GM12878 (cell line): ENCODE measurements around the gene BPTF. TPM values are rescaled to one million over a fixed set of nuclear protein-coding genes. Genes with fewer than 3 reads are reported as not detected.

ENCODE experiments used
- ASH2L ChIP-seq: fragments of 300-600, 200-600 bp; sonication (generic); IDR thresholded peaks from 2 replicates; pipeline ENCODE4 v1.6.1; 2017; ENCODE audit warnings: low read depth, mild to moderate bottlenecking, borderline replicate concordance
- ATF7 ChIP-seq: fragments of 450-650 bp; IDR thresholded peaks from 2 replicates; pipeline ENCODE4 v1.6.1; 2016; ENCODE audit warnings: low read depth, mild to moderate bottlenecking
- BACH1 ChIP-seq: fragments of 450-650 bp; IDR thresholded peaks from 2 replicates; pipeline ENCODE4 v1.6.1; 2017; ENCODE audit warnings: mild to moderate bottlenecking, borderline replicate concordance
- DPF2 ChIP-seq: fragments of 450-650 bp; IDR thresholded peaks from 2 replicates; pipeline ENCODE4 v1.6.1; 2017; ENCODE audit warnings: mild to moderate bottlenecking
- EED ChIP-seq: sonication (generic); IDR thresholded peaks from 2 replicates; pipeline ENCODE4 v1.6.1; 2016; ENCODE audit warnings: antibody characterized with exemption, low read depth
- EZH2 ChIP-seq: IDR thresholded peaks from 2 replicates; pipeline ENCODE4 v1.6.1; 2012; ENCODE audit warnings: low read depth, mild to moderate bottlenecking, control low read depth, inconsistent platforms, low read length, borderline replicate concordance; ENCODE audit not compliant: control insufficient read depth
- FOXM1 ChIP-seq: IDR thresholded peaks from 2 replicates; pipeline ENCODE4 v1.6.1; 2012; ENCODE audit warnings: low read depth, mild to moderate bottlenecking, inconsistent platforms, low read length, moderate library complexity
- HDGF ChIP-seq: fragments of 450-650 bp; IDR thresholded peaks from 2 replicates; pipeline ENCODE4 v1.6.1; 2016; ENCODE audit warnings: antibody characterized with exemption
- NR2F1 ChIP-seq: fragments of 450-650 bp; conservative IDR thresholded peaks from 2 replicates; pipeline ENCODE4 v1.6.1; 2017; ENCODE audit warnings: mild to moderate bottlenecking
- POLR2AphosphoS5 ChIP-seq: IDR thresholded peaks from 2 replicates; pipeline ENCODE4 v1.6.1; 2011; ENCODE audit warnings: mild to moderate bottlenecking, low read length, inconsistent platforms
- POU2F2 ChIP-seq: IDR thresholded peaks from 3 replicates; pipeline ENCODE4 v1.6.1; 2011; ENCODE audit warnings: low read depth, mild to moderate bottlenecking, low read length, borderline replicate concordance
- RAD51 ChIP-seq: fragments of 450-650 bp; IDR thresholded peaks from 2 replicates; pipeline ENCODE4 v1.6.1; 2016; ENCODE audit warnings: moderate library complexity, mild to moderate bottlenecking, inconsistent platforms
- SIX5 ChIP-seq: IDR thresholded peaks from 2 replicates; pipeline ENCODE4 v1.6.1; 2011; ENCODE audit warnings: mild to moderate bottlenecking, low read depth, low read length, moderate library complexity; ENCODE audit not compliant: severe bottlenecking
- SMAD5 ChIP-seq: IDR thresholded peaks from 2 replicates; pipeline ENCODE4 v1.6.1; 2016; ENCODE audit warnings: antibody characterized with exemption, low read depth
- SUPT20H ChIP-seq: IDR thresholded peaks from 2 replicates; pipeline ENCODE4 v1.6.1; 2011; ENCODE audit warnings: low read depth, mild to moderate bottlenecking, low read length, moderate library complexity, borderline replicate concordance; ENCODE audit not compliant: control insufficient read depth
- TAF1 ChIP-seq: IDR thresholded peaks from 2 replicates; pipeline ENCODE4 v1.6.1; 2011; ENCODE audit warnings: mild to moderate bottlenecking, low read depth, low read length, borderline replicate concordance
- YBX1 ChIP-seq: fragments of 450-650 bp; IDR thresholded peaks from 2 replicates; pipeline ENCODE4 v1.6.1; 2016; ENCODE audit warnings: antibody characterized with exemption
- ZSCAN29 ChIP-seq: fragments of 450-650 bp; IDR thresholded peaks from 2 replicates; pipeline ENCODE4 v1.6.1; 2017; ENCODE audit warnings: mild to moderate bottlenecking, moderate library complexity
- polyA plus RNA-seq, 11 experiments: library from polyadenylated mRNA; depleted of rRNA in 4 of 11; unstranded in 6 of 11; stranded (reverse) in 5 of 11; fragments of >200 nt; fragmentation: Nextera tagmentation in 4 of 11; fragmentation: Illumina TruSeq in 1 of 11; extraction: Ambion mirVana in 4 of 11; extraction: Trizol in 1 of 11; gene quantifications; 1 replicate in 1 of 11; 2 replicates in 10 of 11; pipeline versions ENCODE4 v1.2.1 to v1.2.3, GENCODE V29; 2011 to 2016; ENCODE audit warnings: inconsistent platforms in 2 of 11, missing spikeins in 2 of 11, low read depth in 1 of 11
- total RNA-seq, 4 experiments: library from RNA; depleted of rRNA in 3 of 4; stranded (reverse); fragments of >200 nt in 3 of 4; fragmentation: Illumina TruSeq in 1 of 4; extraction: Trizol in 1 of 4; gene quantifications; 2 replicates each; pipeline versions ENCODE4 v1.2.1 to v1.2.3, GENCODE V29; 2013 to 2021
- TF ChIP-seq, protein P1 (sequence below): IDR thresholded peaks from 2 replicates; pipeline ENCODE4 v1.6.1; 2012; ENCODE audit warnings: low read depth, low read length, improper control_type of control experiment
- TF ChIP-seq, protein P2 (sequence below): fragments of 450-650 bp; formaldehyde crosslinking; IDR thresholded peaks from 2 replicates; pipeline ENCODE4 v1.5.0; 2022; ENCODE audit warnings: mild to moderate bottlenecking, missing genetic modification characterization
- TF ChIP-seq, protein P3 (sequence below): fragments of 450-650 bp; IDR thresholded peaks from 2 replicates; pipeline ENCODE4 v1.6.1; 2017; ENCODE audit warnings: mild to moderate bottlenecking
- TF ChIP-seq, protein P4 (sequence below): fragments of 450-650 bp; IDR thresholded peaks from 2 replicates; pipeline ENCODE4 v1.6.1; 2018; ENCODE audit warnings: mild to moderate bottlenecking, low read depth, moderate library complexity; ENCODE audit not compliant: partially characterized antibody

Gene BPTF
- total and polyA plus RNA-seq, 10 of the 15 experiments (the other 5 are each of a cell fraction or from before 2014, with no cell fraction given), result 19.4 to 78.3 (median 44.8) TPM

DNA sequence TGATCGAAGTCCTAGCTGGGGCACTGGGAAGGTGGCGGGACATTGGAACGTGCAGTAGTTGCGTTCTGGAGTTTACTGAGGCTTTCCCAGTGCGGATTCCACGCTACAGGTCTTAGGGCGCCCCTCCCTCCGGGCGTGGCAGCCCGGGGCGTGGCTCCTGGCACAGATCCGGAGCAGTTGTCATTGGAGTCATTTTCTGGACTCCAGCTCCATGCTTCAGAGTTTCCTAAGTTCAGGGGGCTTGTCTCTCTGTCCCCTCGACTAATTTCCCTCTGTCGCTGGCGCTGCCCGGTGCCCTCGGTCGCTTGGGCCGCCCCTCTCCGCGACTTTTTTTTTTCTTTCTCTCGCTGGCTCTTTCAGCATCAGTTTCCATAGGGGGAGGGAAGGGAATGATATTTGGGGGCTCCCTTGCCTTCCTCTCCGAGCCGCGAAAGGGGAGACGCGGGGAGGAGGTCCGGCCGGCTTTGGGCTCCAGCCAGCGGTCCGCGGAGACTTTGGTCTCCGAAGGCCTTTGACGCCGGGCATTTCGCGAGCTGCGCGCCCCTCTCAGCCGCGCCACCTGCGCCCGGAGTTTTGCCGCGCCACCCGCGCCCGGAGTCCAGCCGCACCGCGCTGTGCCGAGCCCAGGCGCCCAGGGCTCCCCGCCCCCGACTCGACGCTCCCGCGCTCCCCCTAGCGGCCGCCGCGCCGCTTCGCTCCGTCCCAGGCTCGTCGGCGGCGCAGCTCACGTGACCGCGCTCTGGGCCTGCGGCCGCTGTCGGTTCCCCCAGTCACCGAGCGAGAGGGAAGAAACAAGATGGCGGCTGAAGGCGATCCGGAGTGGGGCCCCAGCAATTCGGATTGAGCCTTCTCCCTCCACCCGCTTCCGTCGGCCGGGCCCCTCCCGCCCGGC is at the start of gene BPTF (continued):
- TF ChIP-seq ASH2L (no peak), DPF2 (peak; percentile 86), HDGF (no peak), FOXM1 (no peak), EED (no peak), YBX1 (no peak), TAF1 (peak; percentile 93), BACH1 (peak; percentile 89), RAD51 (peak; percentile 72; the same call in 1 of the 2 replicates), SUPT20H (no peak), NR2F1 (peak; percentile 65), POLR2AphosphoS5 (peak; percentile 74), POU2F2 (peak; percentile 71), ATF7 (no peak), ZSCAN29 (peak; percentile 94), SIX5 (no peak), SMAD5 (0 out of 2 replicates have a peak, but pooled peaks have one; percentile 47), EZH2 (no peak)
- TF ChIP-seq, protein P1, sequence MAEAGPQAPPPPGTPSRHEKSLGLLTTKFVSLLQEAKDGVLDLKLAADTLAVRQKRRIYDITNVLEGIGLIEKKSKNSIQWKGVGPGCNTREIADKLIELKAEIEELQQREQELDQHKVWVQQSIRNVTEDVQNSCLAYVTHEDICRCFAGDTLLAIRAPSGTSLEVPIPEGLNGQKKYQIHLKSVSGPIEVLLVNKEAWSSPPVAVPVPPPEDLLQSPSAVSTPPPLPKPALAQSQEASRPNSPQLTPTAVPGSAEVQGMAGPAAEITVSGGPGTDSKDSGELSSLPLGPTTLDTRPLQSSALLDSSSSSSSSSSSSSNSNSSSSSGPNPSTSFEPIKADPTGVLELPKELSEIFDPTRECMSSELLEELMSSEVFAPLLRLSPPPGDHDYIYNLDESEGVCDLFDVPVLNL, result no peak
- TF ChIP-seq, protein P2, sequence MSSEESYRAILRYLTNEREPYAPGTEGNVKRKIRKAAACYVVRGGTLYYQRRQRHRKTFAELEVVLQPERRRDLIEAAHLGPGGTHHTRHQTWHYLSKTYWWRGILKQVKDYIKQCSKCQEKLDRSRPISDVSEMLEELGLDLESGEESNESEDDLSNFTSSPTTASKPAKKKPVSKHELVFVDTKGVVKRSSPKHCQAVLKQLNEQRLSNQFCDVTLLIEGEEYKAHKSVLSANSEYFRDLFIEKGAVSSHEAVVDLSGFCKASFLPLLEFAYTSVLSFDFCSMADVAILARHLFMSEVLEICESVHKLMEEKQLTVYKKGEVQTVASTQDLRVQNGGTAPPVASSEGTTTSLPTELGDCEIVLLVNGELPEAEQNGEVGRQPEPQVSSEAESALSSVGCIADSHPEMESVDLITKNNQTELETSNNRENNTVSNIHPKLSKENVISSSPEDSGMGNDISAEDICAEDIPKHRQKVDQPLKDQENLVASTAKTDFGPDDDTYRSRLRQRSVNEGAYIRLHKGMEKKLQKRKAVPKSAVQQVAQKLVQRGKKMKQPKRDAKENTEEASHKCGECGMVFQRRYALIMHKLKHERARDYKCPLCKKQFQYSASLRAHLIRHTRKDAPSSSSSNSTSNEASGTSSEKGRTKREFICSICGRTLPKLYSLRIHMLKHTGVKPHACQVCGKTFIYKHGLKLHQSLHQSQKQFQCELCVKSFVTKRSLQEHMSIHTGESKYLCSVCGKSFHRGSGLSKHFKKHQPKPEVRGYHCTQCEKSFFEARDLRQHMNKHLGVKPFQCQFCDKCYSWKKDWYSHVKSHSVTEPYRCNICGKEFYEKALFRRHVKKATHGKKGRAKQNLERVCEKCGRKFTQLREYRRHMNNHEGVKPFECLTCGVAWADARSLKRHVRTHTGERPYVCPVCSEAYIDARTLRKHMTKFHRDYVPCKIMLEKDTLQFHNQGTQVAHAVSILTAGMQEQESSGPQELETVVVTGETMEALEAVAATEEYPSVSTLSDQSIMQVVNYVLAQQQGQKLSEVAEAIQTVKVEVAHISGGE (CRISPR knock-in tag), result peak; percentile 40; the same call in 1 of the 2 replicates
- TF ChIP-seq, protein P3, sequence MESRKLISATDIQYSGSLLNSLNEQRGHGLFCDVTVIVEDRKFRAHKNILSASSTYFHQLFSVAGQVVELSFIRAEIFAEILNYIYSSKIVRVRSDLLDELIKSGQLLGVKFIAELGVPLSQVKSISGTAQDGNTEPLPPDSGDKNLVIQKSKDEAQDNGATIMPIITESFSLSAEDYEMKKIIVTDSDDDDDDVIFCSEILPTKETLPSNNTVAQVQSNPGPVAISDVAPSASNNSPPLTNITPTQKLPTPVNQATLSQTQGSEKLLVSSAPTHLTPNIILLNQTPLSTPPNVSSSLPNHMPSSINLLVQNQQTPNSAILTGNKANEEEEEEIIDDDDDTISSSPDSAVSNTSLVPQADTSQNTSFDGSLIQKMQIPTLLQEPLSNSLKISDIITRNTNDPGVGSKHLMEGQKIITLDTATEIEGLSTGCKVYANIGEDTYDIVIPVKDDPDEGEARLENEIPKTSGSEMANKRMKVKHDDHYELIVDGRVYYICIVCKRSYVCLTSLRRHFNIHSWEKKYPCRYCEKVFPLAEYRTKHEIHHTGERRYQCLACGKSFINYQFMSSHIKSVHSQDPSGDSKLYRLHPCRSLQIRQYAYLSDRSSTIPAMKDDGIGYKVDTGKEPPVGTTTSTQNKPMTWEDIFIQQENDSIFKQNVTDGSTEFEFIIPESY, result no peak
- TF ChIP-seq, protein P4, sequence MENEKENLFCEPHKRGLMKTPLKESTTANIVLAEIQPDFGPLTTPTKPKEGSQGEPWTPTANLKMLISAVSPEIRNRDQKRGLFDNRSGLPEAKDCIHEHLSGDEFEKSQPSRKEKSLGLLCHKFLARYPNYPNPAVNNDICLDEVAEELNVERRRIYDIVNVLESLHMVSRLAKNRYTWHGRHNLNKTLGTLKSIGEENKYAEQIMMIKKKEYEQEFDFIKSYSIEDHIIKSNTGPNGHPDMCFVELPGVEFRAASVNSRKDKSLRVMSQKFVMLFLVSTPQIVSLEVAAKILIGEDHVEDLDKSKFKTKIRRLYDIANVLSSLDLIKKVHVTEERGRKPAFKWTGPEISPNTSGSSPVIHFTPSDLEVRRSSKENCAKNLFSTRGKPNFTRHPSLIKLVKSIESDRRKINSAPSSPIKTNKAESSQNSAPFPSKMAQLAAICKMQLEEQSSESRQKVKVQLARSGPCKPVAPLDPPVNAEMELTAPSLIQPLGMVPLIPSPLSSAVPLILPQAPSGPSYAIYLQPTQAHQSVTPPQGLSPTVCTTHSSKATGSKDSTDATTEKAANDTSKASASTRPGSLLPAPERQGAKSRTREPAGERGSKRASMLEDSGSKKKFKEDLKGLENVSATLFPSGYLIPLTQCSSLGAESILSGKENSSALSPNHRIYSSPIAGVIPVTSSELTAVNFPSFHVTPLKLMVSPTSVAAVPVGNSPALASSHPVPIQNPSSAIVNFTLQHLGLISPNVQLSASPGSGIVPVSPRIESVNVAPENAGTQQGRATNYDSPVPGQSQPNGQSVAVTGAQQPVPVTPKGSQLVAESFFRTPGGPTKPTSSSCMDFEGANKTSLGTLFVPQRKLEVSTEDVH, result no peak
